ENCODE measurements around the gene ATG7.
"Not testable (repeated sequence)": the region's sequence is repeated elsewhere in the genome, so short reads cannot be mapped to it uniquely, and the experiment has no call there.

Gene ATG7

GRCh38 chr3:11437506-11437905 lies 165.3 kb downstream of the ATG7 start:
- Histone ChIP-seq H3K4me1 (ENCODE audit: insufficient read depth, low read length) (no peaks in the 10 kb centered on the region), H4K20me1 (ENCODE audit: insufficient read depth, low read length) (no peaks in the 10 kb centered on the region), H3K27me3 (ENCODE audit: insufficient read depth, low read length, poor library complexity) (no peaks in the 10 kb centered on the region), H3K4me3 (ENCODE audit: low read depth in 1 of 2, low read length in 2 of 2) (no peak overlapping the region), H3K27ac (ENCODE audit: low read length) (no peak overlapping the region), H2AFZ (ENCODE audit: low read depth, low read length) (no peak overlapping the region), H3K9ac (ENCODE audit: low read depth, low read length) (no peak overlapping the region), H3K36me3 (ENCODE audit: insufficient read depth, low read length) (no peaks in the 10 kb centered on the region), H3K4me2 (ENCODE audit: insufficient read depth, low read length) (no peak overlapping the region), H3K79me2 (ENCODE audit: insufficient read depth, low read length) (no peaks in the 10 kb centered on the region), H3K9me3 (ENCODE audit: insufficient read depth, low read length, severe bottlenecking) (no peaks in the 10 kb centered on the region)
- ATAC-seq (ENCODE audit: insufficient read depth, low read depth) = no peak
- TF ChIP-seq, protein P1, sequence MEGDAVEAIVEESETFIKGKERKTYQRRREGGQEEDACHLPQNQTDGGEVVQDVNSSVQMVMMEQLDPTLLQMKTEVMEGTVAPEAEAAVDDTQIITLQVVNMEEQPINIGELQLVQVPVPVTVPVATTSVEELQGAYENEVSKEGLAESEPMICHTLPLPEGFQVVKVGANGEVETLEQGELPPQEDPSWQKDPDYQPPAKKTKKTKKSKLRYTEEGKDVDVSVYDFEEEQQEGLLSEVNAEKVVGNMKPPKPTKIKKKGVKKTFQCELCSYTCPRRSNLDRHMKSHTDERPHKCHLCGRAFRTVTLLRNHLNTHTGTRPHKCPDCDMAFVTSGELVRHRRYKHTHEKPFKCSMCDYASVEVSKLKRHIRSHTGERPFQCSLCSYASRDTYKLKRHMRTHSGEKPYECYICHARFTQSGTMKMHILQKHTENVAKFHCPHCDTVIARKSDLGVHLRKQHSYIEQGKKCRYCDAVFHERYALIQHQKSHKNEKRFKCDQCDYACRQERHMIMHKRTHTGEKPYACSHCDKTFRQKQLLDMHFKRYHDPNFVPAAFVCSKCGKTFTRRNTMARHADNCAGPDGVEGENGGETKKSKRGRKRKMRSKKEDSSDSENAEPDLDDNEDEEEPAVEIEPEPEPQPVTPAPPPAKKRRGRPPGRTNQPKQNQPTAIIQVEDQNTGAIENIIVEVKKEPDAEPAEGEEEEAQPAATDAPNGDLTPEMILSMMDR (IDR thresholded peaks at IDR 0.05; ENCODE audit: borderline replicate concordance, extremely low read depth, low read length, poor library complexity, severe bottlenecking) = no peak
- no peak for TF ChIP-seq EZH2 (IDR thresholded peaks at IDR 0.05; ENCODE audit: borderline replicate concordance, low read depth, low read length, severe bottlenecking)
- no peak for DNase-seq

GRCh38 chr3:11438646-11439045 lies 166.4 kb downstream of the ATG7 start:
- H3K9ac ChIP-seq (ENCODE audit: low read depth, low read length) = no peak overlapping the region
- no peak overlapping the region for H3K27ac ChIP-seq (ENCODE audit: low read length)
- no peaks in the 10 kb centered on the region for H3K27me3 ChIP-seq (ENCODE audit: insufficient read depth, low read length, poor library complexity)
- no peak for ATAC-seq (ENCODE audit: insufficient read depth, low read depth)
- H3K79me2 ChIP-seq (ENCODE audit: insufficient read depth, low read length) = no peaks in the 10 kb centered on the region
- no peaks in the 10 kb centered on the region for H4K20me1 ChIP-seq (ENCODE audit: insufficient read depth, low read length)
- no peak overlapping the region for H3K4me2 ChIP-seq (ENCODE audit: insufficient read depth, low read length)
- H2AFZ ChIP-seq (ENCODE audit: low read depth, low read length) = no peak overlapping the region
- H3K4me3 ChIP-seq (ENCODE audit: low read depth in 1 of 2, low read length in 2 of 2) = no peak overlapping the region
- no peaks in the 10 kb centered on the region for H3K36me3 ChIP-seq (ENCODE audit: insufficient read depth, low read length)
- DNase-seq = no peak
- no peaks in the 10 kb centered on the region for H3K4me1 ChIP-seq (ENCODE audit: insufficient read depth, low read length)
- no peaks in the 10 kb centered on the region for H3K9me3 ChIP-seq (ENCODE audit: insufficient read depth, low read length, severe bottlenecking)
- TF ChIP-seq, protein P1 (IDR thresholded peaks at IDR 0.05; ENCODE audit: borderline replicate concordance, extremely low read depth, low read length, poor library complexity, severe bottlenecking) = no peak
- no peak for TF ChIP-seq EZH2 (IDR thresholded peaks at IDR 0.05; ENCODE audit: borderline replicate concordance, low read depth, low read length, severe bottlenecking)

- not testable (repeated sequence) for H3K4me3 ChIP-seq (ENCODE audit: low read depth in 1 of 2, low read length in 2 of 2); DNase-seq; H2AFZ ChIP-seq (ENCODE audit: low read depth, low read length); H3K4me2 ChIP-seq (ENCODE audit: insufficient read depth, low read length); H3K9ac ChIP-seq (ENCODE audit: low read depth, low read length); H4K20me1 ChIP-seq (ENCODE audit: insufficient read depth, low read length); H3K79me2 ChIP-seq (ENCODE audit: insufficient read depth, low read length); H3K4me1 ChIP-seq (ENCODE audit: insufficient read depth, low read length); H3K27ac ChIP-seq (ENCODE audit: low read length); H3K27me3 ChIP-seq (ENCODE audit: insufficient read depth, low read length, poor library complexity); H3K36me3 ChIP-seq (ENCODE audit: insufficient read depth, low read length); ATAC-seq (ENCODE audit: insufficient read depth, low read depth); H3K9me3 ChIP-seq (ENCODE audit: insufficient read depth, low read length, severe bottlenecking)
Measured at GRCh38 chr3:11441346-11441745, 169.1 kb downstream of the ATG7 start.

GRCh38 chr3:11444404-11444803 lies 172.2 kb downstream of the ATG7 start:
- no peak overlapping the region for H3K4me2 ChIP-seq (ENCODE audit: insufficient read depth, low read length)
- ATAC-seq (ENCODE audit: insufficient read depth, low read depth) (no peak), DNase-seq (no peak)
- TF ChIP-seq, protein P1 (IDR thresholded peaks at IDR 0.05; ENCODE audit: borderline replicate concordance, extremely low read depth, low read length, poor library complexity, severe bottlenecking) = no peak
- no peak for TF ChIP-seq EZH2 (IDR thresholded peaks at IDR 0.05; ENCODE audit: borderline replicate concordance, low read depth, low read length, severe bottlenecking)
- no peak overlapping the region for H3K27ac ChIP-seq (ENCODE audit: low read length)
- H3K4me3 ChIP-seq (ENCODE audit: low read depth in 1 of 2, low read length in 2 of 2) = no peak overlapping the region
- H3K9ac ChIP-seq (ENCODE audit: low read depth, low read length) = no peak overlapping the region
- H3K27me3 ChIP-seq (ENCODE audit: insufficient read depth, low read length, poor library complexity) = no peaks in the 10 kb centered on the region
- H3K9me3 ChIP-seq (ENCODE audit: insufficient read depth, low read length, severe bottlenecking) = no peaks in the 10 kb centered on the region
- no peaks in the 10 kb centered on the region for H3K79me2 ChIP-seq (ENCODE audit: insufficient read depth, low read length)
- H2AFZ ChIP-seq (ENCODE audit: low read depth, low read length) = no peak overlapping the region
- no peaks in the 10 kb centered on the region for H3K36me3 ChIP-seq (ENCODE audit: insufficient read depth, low read length)
- H3K4me1 ChIP-seq (ENCODE audit: insufficient read depth, low read length) = no peaks in the 10 kb centered on the region
- H4K20me1 ChIP-seq (ENCODE audit: insufficient read depth, low read length) = no peaks in the 10 kb centered on the region

DNA sequence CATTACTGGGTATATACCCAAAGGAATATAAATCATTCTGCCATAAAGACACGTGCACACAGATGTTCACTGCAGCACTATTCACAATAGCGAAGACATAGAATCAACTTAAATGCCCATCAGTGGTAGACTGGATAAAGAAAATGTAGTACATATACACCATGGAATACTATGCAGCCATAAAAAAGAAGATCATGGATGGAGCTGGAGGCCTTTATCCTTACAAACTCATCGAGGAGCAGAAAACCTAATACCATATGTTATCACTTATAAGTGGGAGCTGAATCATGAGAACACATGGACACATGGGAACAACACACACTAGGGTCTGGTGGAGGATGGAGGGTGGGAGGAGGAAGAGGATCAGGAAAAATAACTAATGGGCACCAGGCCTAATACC lies 173.0 kb downstream of the ATG7 start:
- H3K9ac ChIP-seq (ENCODE audit: low read depth, low read length); H3K9me3 ChIP-seq (ENCODE audit: insufficient read depth, low read length, severe bottlenecking); H3K4me3 ChIP-seq (ENCODE audit: low read depth in 1 of 2, low read length in 2 of 2); H3K79me2 ChIP-seq (ENCODE audit: insufficient read depth, low read length); ATAC-seq (ENCODE audit: insufficient read depth, low read depth); DNase-seq; H3K27ac ChIP-seq (ENCODE audit: low read length); H3K36me3 ChIP-seq (ENCODE audit: insufficient read depth, low read length); H4K20me1 ChIP-seq (ENCODE audit: insufficient read depth, low read length); H3K27me3 ChIP-seq (ENCODE audit: insufficient read depth, low read length, poor library complexity); H3K4me1 ChIP-seq (ENCODE audit: insufficient read depth, low read length); H3K4me2 ChIP-seq (ENCODE audit: insufficient read depth, low read length); H2AFZ ChIP-seq (ENCODE audit: low read depth, low read length): not testable (repeated sequence)
